Suprapubic skin (tissue), 4 donors: Measurements from ENCODE around the gene FYN. TPM values are rescaled to one million over a fixed set of nuclear protein-coding genes. Genes with fewer than 3 reads are reported as not detected.
A peak's percentile ranks its signal among the peaks of the same experiment; 100 is the strongest.

Source experiments
- DNase-seq, 2 donors: peaks; one replicate each; pipeline ENCODE4 v3.0.0-alpha.2; 2019; ENCODE audit warnings: low spot score in 2 of 2
- H3K27ac ChIP-seq: fragments of 200-600 bp; sonication (generic); one replicate; pipeline ENCODE4 v1.5.1; 2019
- H3K27me3 ChIP-seq: fragments of 200-600 bp; sonication (generic); one replicate; pipeline ENCODE4 v1.5.1; 2019
- H3K36me3 ChIP-seq: fragments of 200-600 bp; sonication (generic); one replicate; pipeline ENCODE4 v1.5.1; 2019
- H3K4me1 ChIP-seq: fragments of 200-600 bp; sonication (generic); one replicate; pipeline ENCODE4 v1.5.1; 2019
- H3K4me3 ChIP-seq: fragments of 200-600 bp; sonication (generic); one replicate; pipeline ENCODE4 v1.5.1; 2019; ENCODE audit warnings: mild to moderate bottlenecking
- H3K9me3 ChIP-seq: fragments of 200-600 bp; sonication (generic); one replicate; pipeline ENCODE4 v1.5.1; 2019
- CTCF ChIP-seq, 2 donors: fragments of 200-600 bp in 1 of 2; fragments of 450-650 bp in 1 of 2; sonication (generic) in 1 of 2; IDR thresholded peaks; one replicate each; pipeline ENCODE4 v1.5.1; 2016 to 2019; ENCODE audit warnings: antibody characterized with exemption in 2 of 2, mild to moderate bottlenecking in 1 of 2, moderate library complexity in 1 of 2
- EP300 ChIP-seq: sonication (generic); formaldehyde crosslinking; IDR thresholded peaks from one replicate; pipeline ENCODE4 v1.6.1; 2017; ENCODE audit warnings: antibody characterized with exemption
- POLR2A ChIP-seq, 2 donors: fragments of 450-650 bp; IDR thresholded peaks; one replicate each; pipeline ENCODE4 v1.6.1; 2017; ENCODE audit warnings: antibody characterized with exemption in 2 of 2, mild to moderate bottlenecking in 2 of 2, moderate library complexity in 2 of 2
- POLR2AphosphoS5 ChIP-seq, 3 donors: sonication (generic); formaldehyde crosslinking; IDR thresholded peaks; one replicate each; pipeline ENCODE4 v1.6.1; 2017; ENCODE audit warnings: antibody characterized with exemption in 3 of 3
- WGBS: methylation state at CpG from one replicate; pipeline ENCODE4 v1.1.5; 2018; 5-methylcytosine and 5-hydroxymethylcytosine counted together
- total RNA-seq, 4 donors: library from RNA; depleted of rRNA; stranded (reverse); fragments of >200 nt; gene quantifications; one replicate each; pipeline ENCODE4 v1.1.0, GENCODE V29; 2016

FYN gene
- total RNA-seq, 4 donors from 2014 or later = 36.6 to 89.6 (median 67.3) TPM

- Histone ChIP-seq H3K4me3 (peak overlapping the region; percentile 90), H3K27ac (peak overlapping the region; percentile 96), H3K4me1 (peaks cover 34% of the 10 kb centered on the region)
Observed at GRCh38 chr6:111871207-111871606, 2.0 kb downstream of the FYN start.

DNA sequence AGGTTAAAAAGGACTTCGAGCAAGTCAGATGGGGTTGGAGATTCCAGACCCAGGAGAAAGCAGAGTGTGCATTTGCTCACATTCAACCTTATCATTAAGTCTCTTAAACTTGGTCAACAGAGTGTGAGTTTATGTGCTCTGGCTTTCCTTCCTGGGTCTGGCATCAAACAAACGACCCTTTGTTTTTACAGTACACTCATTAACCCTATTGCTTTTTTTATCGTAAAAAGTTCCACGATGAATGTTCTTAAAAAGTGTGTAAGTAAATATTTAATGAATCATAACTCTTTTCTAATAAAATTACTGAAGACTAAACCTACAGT, 2.5 kb downstream of the FYN start:
- no peak for DNase-seq
- Histone ChIP-seq H3K4me1 (peaks cover 34% of the 10 kb centered on the region), H3K36me3 (no peaks in the 10 kb centered on the region), H3K4me3 (peak overlapping the region; percentile 90), H3K27ac (no peak overlapping the region), H3K27me3 (no peaks in the 10 kb centered on the region), H3K9me3 (no peaks in the 10 kb centered on the region)
- TF ChIP-seq EP300 (no peak), POLR2AphosphoS5 (IDR thresholded peaks at IDR 0.05) (no peak), CTCF (IDR thresholded peaks at IDR 0.05) (no peak), POLR2A (IDR thresholded peaks at IDR 0.05) (no peak)
- WGBS = 46% methylated on average over 4 of the region's 4 CpGs

More at GRCh38 chr6:111871207-111871606, 2.0 kb downstream of the FYN start:
- Histone ChIP-seq H3K9me3 (no peaks in the 10 kb centered on the region), H3K36me3 (no peaks in the 10 kb centered on the region), H3K27me3 (no peaks in the 10 kb centered on the region)
- TF ChIP-seq POLR2AphosphoS5 (IDR thresholded peaks at IDR 0.05) = no peak
- no peak for TF ChIP-seq EP300
- TF ChIP-seq POLR2A (IDR thresholded peaks at IDR 0.05) = no peak
- no peak for TF ChIP-seq CTCF (IDR thresholded peaks at IDR 0.05)
- 46% methylated on average over 3 of the region's 3 CpGs for WGBS
- no peak for DNase-seq

- Histone ChIP-seq H3K27me3 (no peaks in the 10 kb centered on the region), H3K36me3 (no peaks in the 10 kb centered on the region), H3K27ac (no peak overlapping the region), H3K9me3 (no peaks in the 10 kb centered on the region), H3K4me3 (peak overlapping the region; percentile 90), H3K4me1 (peaks cover 37% of the 10 kb centered on the region)
- 75% methylated on average over 7 of the region's 7 CpGs for WGBS
- no peak for TF ChIP-seq POLR2A (IDR thresholded peaks at IDR 0.05)
- TF ChIP-seq EP300 = no peak
- no peak for TF ChIP-seq POLR2AphosphoS5 (IDR thresholded peaks at IDR 0.05)
- no peak for TF ChIP-seq CTCF (IDR thresholded peaks at IDR 0.05)
- DNase-seq = no peak
Observed at GRCh38 chr6:111870051-111870741, 3.1 kb downstream of the FYN start.

DNA sequence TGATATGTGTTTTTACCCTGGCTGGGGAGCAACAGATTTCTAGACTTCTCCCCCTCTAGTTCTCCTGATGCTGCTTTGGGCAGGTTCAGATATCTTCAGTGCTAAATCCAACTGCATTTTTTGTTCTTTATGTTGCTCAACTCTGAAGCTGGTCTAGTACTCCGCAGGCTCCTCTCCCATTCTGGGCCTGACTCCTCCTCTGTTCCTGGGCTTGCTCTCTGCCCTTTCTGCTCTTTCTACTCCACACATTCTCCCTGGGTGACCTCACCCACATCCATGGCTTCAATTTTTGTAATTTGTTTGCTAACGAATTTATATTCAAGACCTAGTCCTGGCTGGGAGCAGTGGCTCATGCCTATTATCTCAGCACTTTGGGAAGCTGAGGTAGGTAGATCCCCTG, 6.4 kb downstream of the FYN start:
- H3K36me3 ChIP-seq = no peaks in the 10 kb centered on the region
- WGBS = 66% methylated on average over 2 of the region's 2 CpGs
- H3K4me1 ChIP-seq = peaks cover 29% of the 10 kb centered on the region
- H3K27ac ChIP-seq = no peak overlapping the region
- no peaks in the 10 kb centered on the region for H3K27me3 ChIP-seq
- H3K4me3 ChIP-seq = no peak overlapping the region
- TF ChIP-seq CTCF (IDR thresholded peaks at IDR 0.05) = no peak
- no peak for TF ChIP-seq POLR2AphosphoS5 (IDR thresholded peaks at IDR 0.05)
- no peak for TF ChIP-seq POLR2A (IDR thresholded peaks at IDR 0.05)
- no peak for TF ChIP-seq EP300
- no peaks in the 10 kb centered on the region for H3K9me3 ChIP-seq
- no peak for DNase-seq

DNA sequence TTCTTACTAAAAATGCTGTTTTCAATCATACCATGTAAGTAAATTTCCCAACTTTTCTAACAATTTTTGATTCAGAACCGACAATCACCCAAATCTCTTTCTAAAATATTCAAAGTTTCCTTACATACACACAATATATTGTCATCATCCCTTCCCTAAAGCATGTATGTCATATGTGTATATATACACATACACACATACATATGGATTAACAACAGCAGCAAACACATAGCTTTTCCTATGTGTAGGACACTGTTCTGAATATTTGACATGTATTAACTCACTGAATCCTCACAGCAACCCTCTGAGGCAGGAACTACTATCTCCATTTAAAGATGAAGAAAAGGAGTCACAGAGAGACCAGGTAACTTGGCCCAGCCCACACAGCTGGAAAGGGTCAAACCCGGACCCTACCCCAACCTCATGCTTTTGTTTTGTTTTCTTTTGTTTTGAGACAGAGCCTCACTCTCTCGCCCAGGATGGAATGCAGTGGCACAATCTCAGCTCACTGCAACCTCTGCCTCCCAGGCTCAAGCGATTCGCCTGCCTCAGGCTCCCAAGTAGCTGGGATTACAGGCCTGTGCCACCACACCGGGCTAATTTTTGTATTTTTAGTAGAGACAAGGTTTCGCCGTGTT, 7.2 kb downstream of the FYN start:
- 87% methylated on average over 8 of the region's 8 CpGs for WGBS
- H3K4me1 ChIP-seq = peaks cover 22% of the 10 kb centered on the region
- H3K36me3 ChIP-seq = no peaks in the 10 kb centered on the region
- DNase-seq = no peak
- no peak overlapping the region for H3K27ac ChIP-seq
- TF ChIP-seq POLR2AphosphoS5 (IDR thresholded peaks at IDR 0.05) (no peak), EP300 (no peak), CTCF (IDR thresholded peaks at IDR 0.05) (no peak)
- H3K27me3 ChIP-seq = no peaks in the 10 kb centered on the region
- no peaks in the 10 kb centered on the region for H3K9me3 ChIP-seq
- H3K4me3 ChIP-seq = no peak overlapping the region
